Fibroblast of the aortic adventitia (primary cell): ENCODE results near the gene WNT6. TPM values are rescaled to one million over a fixed set of nuclear protein-coding genes. Genes with fewer than 3 reads are reported as not detected.

Experiments
- DNase-seq: peaks from one replicate; pipeline ENCODE4 v3.0.0-alpha.2; 2010; ENCODE audit warnings: low read depth
- H3K4me3 ChIP-seq: 2 replicates; pipeline ENCODE4 v1.5.1; 2011; ENCODE audit warnings: low read depth, mild to moderate bottlenecking, control low read depth, low read length, moderate library complexity
- total RNA-seq: library from RNA; depleted of rRNA; stranded (reverse); fragments of >200 nt; gene quantifications from 2 replicates; pipeline ENCODE4 v1.2.3, GENCODE V29; 2012; ENCODE audit warnings: low replicate concordance
- TF ChIP-seq, protein P1 (sequence below): IDR thresholded peaks from 2 replicates; pipeline ENCODE4 v1.5.1; 2011; ENCODE audit warnings: mild to moderate bottlenecking, low read length, control low read depth, inconsistent platforms; ENCODE audit not compliant: insufficient read depth

WNT6 gene
- total RNA-seq, 1 donor, result not detected

DNA sequence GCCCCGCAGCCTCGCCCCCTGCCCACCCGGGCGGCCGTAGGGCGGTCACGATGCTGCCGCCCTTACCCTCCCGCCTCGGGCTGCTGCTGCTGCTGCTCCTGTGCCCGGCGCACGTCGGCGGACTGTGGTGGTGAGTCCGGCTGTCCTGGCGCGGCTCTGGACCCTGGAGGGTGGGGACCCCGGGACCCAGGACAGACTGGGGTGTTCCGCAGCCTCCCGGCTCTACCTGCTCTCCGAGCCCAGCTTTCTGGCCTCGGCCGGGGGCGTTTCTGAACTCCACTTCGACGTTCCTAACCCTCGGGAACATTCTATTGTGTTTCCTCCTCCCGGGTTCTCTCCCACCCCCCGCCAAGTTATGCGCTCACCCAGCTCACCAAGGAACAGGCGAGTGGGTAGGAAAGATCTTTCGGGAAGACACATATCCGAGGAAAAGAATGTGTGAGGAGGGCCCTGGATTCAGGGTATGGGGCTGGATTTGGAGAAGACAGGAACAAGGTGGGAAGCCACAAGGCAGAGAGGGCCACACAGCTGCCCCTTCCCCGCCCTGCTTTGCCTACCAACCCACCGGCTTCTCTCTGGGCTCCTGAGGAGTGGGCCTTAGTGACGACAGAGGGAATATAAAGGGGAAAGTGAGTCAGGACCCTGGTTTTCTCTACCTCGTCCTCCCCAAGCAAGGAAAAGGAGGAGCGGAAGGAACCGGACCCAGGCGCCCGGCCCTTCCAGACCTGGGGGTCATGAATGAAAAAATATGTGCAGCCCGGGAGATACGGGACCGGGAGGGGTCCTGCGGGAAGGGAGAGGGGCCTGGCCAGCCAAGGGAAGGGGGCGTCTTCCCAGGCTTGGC, 605 bp downstream of the WNT6 start:
- no peak overlapping the region for H3K4me3 ChIP-seq
- no peak for DNase-seq
- TF ChIP-seq, protein P1, sequence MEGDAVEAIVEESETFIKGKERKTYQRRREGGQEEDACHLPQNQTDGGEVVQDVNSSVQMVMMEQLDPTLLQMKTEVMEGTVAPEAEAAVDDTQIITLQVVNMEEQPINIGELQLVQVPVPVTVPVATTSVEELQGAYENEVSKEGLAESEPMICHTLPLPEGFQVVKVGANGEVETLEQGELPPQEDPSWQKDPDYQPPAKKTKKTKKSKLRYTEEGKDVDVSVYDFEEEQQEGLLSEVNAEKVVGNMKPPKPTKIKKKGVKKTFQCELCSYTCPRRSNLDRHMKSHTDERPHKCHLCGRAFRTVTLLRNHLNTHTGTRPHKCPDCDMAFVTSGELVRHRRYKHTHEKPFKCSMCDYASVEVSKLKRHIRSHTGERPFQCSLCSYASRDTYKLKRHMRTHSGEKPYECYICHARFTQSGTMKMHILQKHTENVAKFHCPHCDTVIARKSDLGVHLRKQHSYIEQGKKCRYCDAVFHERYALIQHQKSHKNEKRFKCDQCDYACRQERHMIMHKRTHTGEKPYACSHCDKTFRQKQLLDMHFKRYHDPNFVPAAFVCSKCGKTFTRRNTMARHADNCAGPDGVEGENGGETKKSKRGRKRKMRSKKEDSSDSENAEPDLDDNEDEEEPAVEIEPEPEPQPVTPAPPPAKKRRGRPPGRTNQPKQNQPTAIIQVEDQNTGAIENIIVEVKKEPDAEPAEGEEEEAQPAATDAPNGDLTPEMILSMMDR, result no peak

- TF ChIP-seq, protein P1, result no peak
- no peak overlapping the region for H3K4me3 ChIP-seq
- peak; percentile 35 for DNase-seq
These were observed 1.4 kb downstream of the WNT6 start for GRCh38 chr2:218860950-218861381.

- H3K4me3 ChIP-seq, result no peak overlapping the region
- TF ChIP-seq, protein P1, result no peak
- DNase-seq, result no peak
These were observed 2.2 kb downstream of the WNT6 start for GRCh38 chr2:218861645-218862318.

DNA sequence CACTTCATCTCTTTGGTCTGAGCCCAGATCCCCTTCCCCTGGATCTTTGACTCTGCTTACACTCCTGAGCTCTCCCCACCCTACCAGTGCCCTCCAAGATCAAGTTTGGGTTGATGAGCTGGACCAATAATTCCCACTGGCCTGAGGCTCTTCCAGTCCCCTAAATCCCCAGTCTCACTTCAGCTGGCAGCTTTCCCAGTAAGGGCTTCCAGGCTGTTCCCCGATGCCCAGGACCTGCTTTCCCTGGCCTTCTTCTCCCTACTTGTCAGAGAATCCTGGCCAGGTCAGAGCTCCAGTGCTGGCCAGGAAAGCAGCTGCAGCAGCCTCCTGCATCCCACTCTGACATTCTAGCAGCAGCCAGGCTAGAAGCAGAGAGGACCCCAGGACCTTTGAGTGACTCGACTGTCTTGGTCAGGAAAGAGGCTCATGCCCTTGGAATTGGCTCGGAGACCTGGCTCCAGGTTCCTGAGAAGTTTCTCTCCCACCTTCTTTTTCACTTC, 3.5 kb downstream of the WNT6 start:
- DNase-seq, result no peak
- H3K4me3 ChIP-seq, result no peak overlapping the region
- TF ChIP-seq, protein P1, result no peak

DNA sequence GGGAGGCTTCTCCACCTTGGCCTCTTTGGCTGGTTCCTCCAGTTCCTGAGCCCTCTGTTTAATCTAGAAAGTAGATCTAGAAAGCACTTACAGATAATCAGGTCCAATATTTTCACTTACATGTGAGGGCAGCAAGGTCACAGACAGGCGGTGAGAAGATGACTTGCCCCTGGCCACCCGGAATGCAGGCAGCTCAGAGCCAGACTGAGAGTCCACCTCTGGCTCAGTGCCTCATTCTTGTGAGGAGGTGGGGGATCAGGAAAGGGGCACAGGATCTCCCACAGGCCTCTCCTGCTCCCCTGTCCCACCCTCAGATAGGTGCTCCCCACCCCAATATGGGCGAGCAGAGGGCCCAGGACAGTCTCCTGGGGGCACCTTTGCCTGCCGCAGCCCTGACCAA, 5.8 kb downstream of the WNT6 start:
- TF ChIP-seq, protein P1, result no peak
- DNase-seq, result no peak
- no peak overlapping the region for H3K4me3 ChIP-seq

GRCh38 chr2:218865999-218866398, 6.4 kb downstream of the WNT6 start:
- H3K4me3 ChIP-seq, result no peak overlapping the region
- no peak for DNase-seq
- TF ChIP-seq, protein P1, result no peak
